ENCODE data around the gene TUBGCP3.

The TUBGCP3 gene

DNA sequence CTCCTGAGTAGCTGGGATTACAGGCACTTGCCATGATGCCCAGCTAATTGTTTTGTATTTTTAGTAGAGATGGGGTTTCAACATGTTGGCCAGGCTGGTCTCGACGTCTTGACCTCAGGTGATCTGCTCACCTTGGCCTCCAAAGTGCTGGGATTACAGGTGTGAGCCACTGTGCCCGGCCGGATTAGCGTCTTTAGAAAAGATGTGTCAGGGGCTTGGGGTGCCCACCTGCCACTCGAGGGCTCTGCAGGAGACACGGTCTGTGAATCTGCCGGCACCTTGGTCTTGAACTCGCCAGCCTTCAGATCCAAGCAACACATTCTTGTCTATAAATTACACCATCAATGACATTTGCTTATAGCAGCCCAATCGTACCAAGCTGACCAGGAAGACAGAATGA is 38.8 kb upstream of the TUBGCP3 start:
- H3K4me1 ChIP-seq (ENCODE audit: control insufficient read depth, insufficient read depth, low read length, unreplicated experiment) = no peaks in the 10 kb centered on the region
- H2AFZ ChIP-seq (ENCODE audit: low read length, unreplicated experiment) = no peak overlapping the region
- no peaks in the 10 kb centered on the region for H3K36me3 ChIP-seq (ENCODE audit: insufficient read depth, low read length)
- H3K79me2 ChIP-seq (ENCODE audit: control insufficient read depth, insufficient read depth, low read length, unreplicated experiment) = no peaks in the 10 kb centered on the region
- H3K27ac ChIP-seq (ENCODE audit: low read depth, low read length) = no peak overlapping the region
- H3K27me3 ChIP-seq (ENCODE audit: insufficient read depth, low read length) = peaks cover 49% of the 10 kb centered on the region
- H3K4me3 ChIP-seq (ENCODE audit: low read depth, low read length) = no peak overlapping the region

DNA sequence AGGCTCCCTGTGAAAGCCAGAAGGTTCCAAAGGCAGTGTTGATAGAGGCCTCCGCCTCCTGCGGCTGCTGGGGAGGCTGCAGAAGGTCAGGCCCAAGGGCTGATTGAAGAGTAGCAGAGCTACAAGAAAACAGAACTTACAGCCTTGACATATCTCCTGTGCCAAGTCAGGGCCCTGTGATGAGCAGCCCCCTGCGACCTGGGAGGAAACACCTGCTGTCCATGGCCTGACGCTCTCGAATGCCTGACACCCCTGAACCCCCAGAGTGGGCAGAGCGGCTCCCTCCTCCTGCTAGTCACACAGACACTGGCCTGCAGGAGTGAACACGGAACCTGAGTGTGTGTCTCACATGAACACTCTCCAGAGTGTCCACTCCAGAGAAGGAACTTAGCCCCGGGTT is 38.2 kb upstream of the TUBGCP3 start:
- no peaks in the 10 kb centered on the region for H3K36me3 ChIP-seq (ENCODE audit: insufficient read depth, low read length)
- H3K27me3 ChIP-seq (ENCODE audit: insufficient read depth, low read length) = peaks cover 52% of the 10 kb centered on the region
- no peaks in the 10 kb centered on the region for H3K4me1 ChIP-seq (ENCODE audit: control insufficient read depth, insufficient read depth, low read length, unreplicated experiment)
- no peak overlapping the region for H3K27ac ChIP-seq (ENCODE audit: low read depth, low read length)
- no peaks in the 10 kb centered on the region for H3K79me2 ChIP-seq (ENCODE audit: control insufficient read depth, insufficient read depth, low read length, unreplicated experiment)
- no peak overlapping the region for H3K4me3 ChIP-seq (ENCODE audit: low read depth, low read length)
- H2AFZ ChIP-seq (ENCODE audit: low read length, unreplicated experiment) = no peak overlapping the region

DNA sequence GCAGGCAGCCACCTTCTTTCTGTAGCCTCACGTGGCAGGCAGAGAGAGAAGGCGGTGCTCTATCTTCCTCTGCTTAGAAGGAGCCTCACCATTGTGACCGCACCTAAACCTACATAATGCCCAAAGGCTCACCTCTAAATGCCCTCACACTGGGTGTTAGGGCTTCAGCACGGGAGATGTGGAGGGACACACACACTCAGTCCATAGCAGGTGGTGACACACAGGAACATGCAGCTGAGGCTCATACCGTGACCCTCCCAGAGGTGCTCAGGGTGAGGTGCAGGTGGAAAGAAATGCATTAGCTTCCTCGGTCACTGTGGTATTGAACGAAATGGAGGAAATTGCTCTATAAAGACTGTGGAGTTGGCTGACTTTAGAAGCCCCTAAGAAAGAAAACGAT is 37.7 kb upstream of the TUBGCP3 start:
- H3K4me3 ChIP-seq (ENCODE audit: low read depth, low read length) = no peak overlapping the region
- peaks cover 52% of the 10 kb centered on the region for H3K27me3 ChIP-seq (ENCODE audit: insufficient read depth, low read length)
- no peaks in the 10 kb centered on the region for H3K79me2 ChIP-seq (ENCODE audit: control insufficient read depth, insufficient read depth, low read length, unreplicated experiment)
- no peaks in the 10 kb centered on the region for H3K36me3 ChIP-seq (ENCODE audit: insufficient read depth, low read length)
- H2AFZ ChIP-seq (ENCODE audit: low read length, unreplicated experiment) = no peak overlapping the region
- no peaks in the 10 kb centered on the region for H3K4me1 ChIP-seq (ENCODE audit: control insufficient read depth, insufficient read depth, low read length, unreplicated experiment)
- no peak overlapping the region for H3K27ac ChIP-seq (ENCODE audit: low read depth, low read length)

DNA sequence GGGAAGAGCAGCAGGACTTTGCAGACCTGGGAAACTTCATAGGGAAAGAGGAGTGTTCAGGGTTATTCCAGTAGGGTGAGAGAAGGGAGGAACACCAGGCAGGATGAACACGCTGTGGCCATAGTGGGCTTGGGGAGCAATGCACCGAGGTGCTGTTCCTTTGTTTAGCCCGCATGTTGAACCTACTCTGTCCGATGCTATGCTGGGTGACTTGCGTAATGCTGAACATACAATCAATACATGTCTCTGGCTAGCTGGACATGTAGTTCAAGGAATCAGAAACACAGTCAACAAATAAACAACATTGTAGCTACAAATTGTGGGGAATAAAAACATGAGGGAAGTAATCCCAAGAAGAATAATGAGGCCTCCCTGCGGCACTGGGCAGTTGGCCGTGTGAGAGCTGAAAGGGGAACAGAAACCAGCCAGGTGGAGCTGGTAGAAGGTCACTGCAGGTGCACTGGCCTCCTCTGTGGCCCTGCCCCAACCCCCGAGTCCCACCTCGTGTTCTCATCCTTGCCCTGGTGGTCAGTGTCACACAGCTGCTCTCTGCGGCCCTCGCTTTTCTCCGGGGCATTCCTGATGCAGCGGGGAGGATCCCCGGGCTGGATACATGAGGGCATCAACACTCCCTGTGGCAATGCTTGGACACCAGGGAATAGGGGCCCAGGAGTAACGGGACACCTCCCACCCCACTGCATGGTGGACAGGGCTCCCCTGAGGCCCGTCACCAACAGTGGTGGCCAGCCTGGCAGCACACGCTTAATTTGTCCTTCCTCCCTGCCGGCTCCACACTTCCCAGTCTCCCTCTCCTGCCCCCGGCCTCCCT is 36.9 kb upstream of the TUBGCP3 start:
- Histone ChIP-seq H3K4me3 (ENCODE audit: low read depth, low read length) (no peak overlapping the region), H3K27me3 (ENCODE audit: insufficient read depth, low read length) (peaks cover 52% of the 10 kb centered on the region), H3K4me1 (ENCODE audit: control insufficient read depth, insufficient read depth, low read length, unreplicated experiment) (no peaks in the 10 kb centered on the region), H3K79me2 (ENCODE audit: control insufficient read depth, insufficient read depth, low read length, unreplicated experiment) (no peaks in the 10 kb centered on the region), H2AFZ (ENCODE audit: low read length, unreplicated experiment) (no peak overlapping the region), H3K27ac (ENCODE audit: low read depth, low read length) (no peak overlapping the region), H3K36me3 (ENCODE audit: insufficient read depth, low read length) (no peaks in the 10 kb centered on the region)

DNA sequence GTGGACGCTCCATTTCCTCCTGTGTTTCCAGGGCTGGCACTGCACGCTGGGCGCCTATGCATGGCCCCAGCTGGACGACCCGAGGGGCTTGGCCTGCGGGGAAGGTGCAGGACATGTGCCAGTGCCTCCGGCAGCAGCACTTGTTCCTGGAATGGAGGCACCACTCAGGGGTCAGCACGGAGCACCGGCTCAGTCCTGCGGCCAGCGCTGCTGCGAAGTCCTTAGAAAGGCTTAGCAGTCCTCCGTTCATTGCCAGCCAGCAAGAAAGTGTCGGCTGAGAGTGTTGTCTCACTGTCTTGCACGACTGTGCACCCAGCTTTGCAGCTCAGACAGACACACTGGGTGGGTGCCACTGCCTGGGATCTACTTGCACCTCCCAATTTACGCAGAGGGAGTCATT is 36.1 kb upstream of the TUBGCP3 start:
- H3K4me3 ChIP-seq (ENCODE audit: low read depth, low read length) = no peak overlapping the region
- no peaks in the 10 kb centered on the region for H3K36me3 ChIP-seq (ENCODE audit: insufficient read depth, low read length)
- no peak overlapping the region for H3K27ac ChIP-seq (ENCODE audit: low read depth, low read length)
- no peak overlapping the region for H2AFZ ChIP-seq (ENCODE audit: low read length, unreplicated experiment)
- H3K27me3 ChIP-seq (ENCODE audit: insufficient read depth, low read length) = peaks cover 56% of the 10 kb centered on the region
- H3K79me2 ChIP-seq (ENCODE audit: control insufficient read depth, insufficient read depth, low read length, unreplicated experiment) = no peaks in the 10 kb centered on the region
- no peaks in the 10 kb centered on the region for H3K4me1 ChIP-seq (ENCODE audit: control insufficient read depth, insufficient read depth, low read length, unreplicated experiment)

DNA sequence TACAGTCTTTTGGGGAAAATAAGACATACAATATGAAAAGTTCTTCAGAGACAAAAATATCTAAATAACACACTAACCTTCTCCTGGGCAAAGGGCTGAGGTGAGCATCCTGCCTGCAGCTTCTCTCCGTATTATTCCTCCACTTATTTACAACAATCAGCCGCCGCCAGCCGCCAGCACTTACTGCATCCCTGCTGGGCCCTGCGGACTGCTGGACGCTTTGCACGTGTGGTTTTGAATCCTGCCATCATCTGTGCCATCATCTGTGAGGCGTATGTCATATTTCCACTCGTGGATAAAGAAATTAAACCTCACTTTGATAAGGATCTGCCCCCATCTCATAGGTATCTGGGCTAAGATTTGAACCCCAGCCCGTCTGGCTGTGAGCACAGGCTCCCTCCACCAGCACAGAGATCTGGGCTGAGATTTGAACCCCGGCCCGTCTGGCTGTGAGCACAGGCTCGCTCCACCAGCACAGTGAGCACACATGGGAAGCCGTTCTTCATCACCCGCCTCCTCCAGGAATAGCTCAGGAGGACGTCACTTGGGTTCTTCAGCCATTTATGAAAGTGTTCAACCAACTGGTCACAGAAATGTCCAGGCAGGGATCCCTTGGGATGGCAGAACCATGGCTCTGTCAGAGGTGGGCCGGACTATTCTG is 35.2 kb upstream of the TUBGCP3 start:
- Histone ChIP-seq H3K27ac (ENCODE audit: low read depth, low read length) (no peak overlapping the region), H3K4me3 (ENCODE audit: low read depth, low read length) (no peak overlapping the region), H3K4me1 (ENCODE audit: control insufficient read depth, insufficient read depth, low read length, unreplicated experiment) (no peaks in the 10 kb centered on the region), H3K36me3 (ENCODE audit: insufficient read depth, low read length) (no peaks in the 10 kb centered on the region), H2AFZ (ENCODE audit: low read length, unreplicated experiment) (no peak overlapping the region), H3K79me2 (ENCODE audit: control insufficient read depth, insufficient read depth, low read length, unreplicated experiment) (no peaks in the 10 kb centered on the region), H3K27me3 (ENCODE audit: insufficient read depth, low read length) (peaks cover 55% of the 10 kb centered on the region)

DNA sequence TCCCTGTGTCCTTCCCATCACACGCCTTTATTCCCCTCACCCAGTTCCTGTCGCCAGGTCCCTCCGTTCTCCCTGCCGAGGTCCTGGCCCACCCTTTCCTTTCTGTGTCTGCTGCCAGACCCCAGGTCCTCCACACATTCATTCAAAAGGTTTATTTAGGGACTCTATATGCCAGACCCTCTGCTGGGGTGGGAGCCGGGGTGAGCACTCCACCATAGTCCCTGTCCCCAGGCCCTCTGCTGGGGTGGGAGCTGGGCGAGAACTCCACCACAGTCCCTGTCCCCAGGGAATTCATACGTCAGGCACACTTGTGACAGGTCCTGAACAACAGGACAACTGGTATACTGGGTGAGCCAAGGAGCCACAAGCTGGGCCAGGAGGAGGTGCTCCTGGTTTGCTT is 34.4 kb upstream of the TUBGCP3 start:
- H3K36me3 ChIP-seq (ENCODE audit: insufficient read depth, low read length) = no peaks in the 10 kb centered on the region

DNA sequence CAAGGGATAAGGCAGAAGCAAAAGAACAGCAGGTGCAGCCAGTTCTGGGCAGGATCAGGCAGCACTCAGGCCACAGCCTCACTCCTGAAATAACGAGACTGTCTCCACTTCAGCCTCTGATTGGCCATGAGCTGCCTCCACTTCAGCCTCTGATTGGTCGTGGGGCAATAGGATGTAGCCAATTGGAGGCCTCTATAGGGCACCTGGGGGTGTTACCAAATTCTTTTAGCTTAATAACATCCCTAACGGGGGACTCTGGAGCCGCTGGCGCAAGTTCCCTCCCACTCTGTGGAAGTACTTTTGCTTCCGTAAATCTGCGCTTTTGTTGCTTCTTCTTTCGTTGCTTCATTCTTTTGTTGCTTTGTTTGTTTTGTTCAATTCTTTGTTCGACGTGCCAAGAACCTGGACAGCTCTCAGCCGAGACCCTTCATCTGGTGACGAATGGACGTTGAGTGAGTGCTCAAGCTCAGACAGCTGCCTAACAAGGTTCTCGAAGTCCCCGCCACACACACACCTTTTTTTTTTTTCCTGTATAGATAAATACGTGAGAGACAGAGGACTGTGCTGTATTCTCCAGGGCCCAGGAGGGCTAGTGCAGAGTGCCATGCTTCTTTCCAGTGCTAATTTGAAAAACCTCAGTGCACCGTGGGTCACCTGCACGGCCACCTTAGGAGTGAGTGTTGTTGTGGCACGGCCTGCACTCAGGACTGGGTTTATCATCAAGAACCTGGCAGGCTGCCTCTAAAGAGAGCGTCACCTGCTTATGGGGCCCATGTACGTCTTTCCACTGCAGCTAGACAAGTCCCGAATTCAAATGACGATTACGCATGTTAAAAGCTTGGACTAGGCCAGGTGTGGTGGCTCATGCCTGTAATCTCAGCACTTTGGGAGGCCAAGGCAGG is 32.0 kb upstream of the TUBGCP3 start:
- Histone ChIP-seq H3K4me1 (ENCODE audit: control insufficient read depth, insufficient read depth, low read length, unreplicated experiment) (no peaks in the 10 kb centered on the region), H3K27me3 (ENCODE audit: insufficient read depth, low read length) (peaks cover 66% of the 10 kb centered on the region), H3K27ac (ENCODE audit: low read depth, low read length) (no peak overlapping the region), H3K79me2 (ENCODE audit: control insufficient read depth, insufficient read depth, low read length, unreplicated experiment) (no peaks in the 10 kb centered on the region), H3K4me3 (ENCODE audit: low read depth, low read length) (no peak overlapping the region), H2AFZ (ENCODE audit: low read length, unreplicated experiment) (no peak overlapping the region), H3K36me3 (ENCODE audit: insufficient read depth, low read length) (no peaks in the 10 kb centered on the region)

More for the DNA sequence above, 34.4 kb upstream of the TUBGCP3 start:
- no peak overlapping the region for H3K4me3 ChIP-seq (ENCODE audit: low read depth, low read length)
- H3K27ac ChIP-seq (ENCODE audit: low read depth, low read length) = no peak overlapping the region
- no peaks in the 10 kb centered on the region for H3K4me1 ChIP-seq (ENCODE audit: control insufficient read depth, insufficient read depth, low read length, unreplicated experiment)
- no peaks in the 10 kb centered on the region for H3K79me2 ChIP-seq (ENCODE audit: control insufficient read depth, insufficient read depth, low read length, unreplicated experiment)
- H2AFZ ChIP-seq (ENCODE audit: low read length, unreplicated experiment) = no peak overlapping the region
- H3K27me3 ChIP-seq (ENCODE audit: insufficient read depth, low read length) = peaks cover 56% of the 10 kb centered on the region

DNA sequence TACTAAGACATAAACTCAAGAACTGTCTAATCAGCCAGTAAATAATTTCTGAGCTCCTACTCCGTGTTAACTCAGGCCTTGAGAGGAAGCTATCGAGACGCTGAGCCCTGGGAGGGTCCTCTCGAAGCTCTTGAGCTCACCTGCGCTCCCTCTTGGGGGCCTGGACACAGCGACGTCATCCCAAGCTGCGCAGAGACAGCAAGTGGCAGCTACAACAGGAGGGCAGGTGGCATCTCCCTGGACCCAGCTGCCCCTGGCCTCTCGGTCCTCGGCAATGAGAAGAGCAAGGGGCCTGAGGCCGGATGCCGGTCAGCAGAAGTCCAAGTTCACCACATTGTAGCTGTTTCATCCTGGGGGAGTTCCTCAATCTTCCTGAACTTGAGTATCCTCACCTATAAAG is 30.5 kb upstream of the TUBGCP3 start:
- H3K4me3 ChIP-seq (ENCODE audit: low read depth, low read length) = no peak overlapping the region
- H2AFZ ChIP-seq (ENCODE audit: low read length, unreplicated experiment) = no peak overlapping the region
- peaks cover 69% of the 10 kb centered on the region for H3K27me3 ChIP-seq (ENCODE audit: insufficient read depth, low read length)
- no peaks in the 10 kb centered on the region for H3K79me2 ChIP-seq (ENCODE audit: control insufficient read depth, insufficient read depth, low read length, unreplicated experiment)
- no peaks in the 10 kb centered on the region for H3K36me3 ChIP-seq (ENCODE audit: insufficient read depth, low read length)
- H3K4me1 ChIP-seq (ENCODE audit: control insufficient read depth, insufficient read depth, low read length, unreplicated experiment) = no peaks in the 10 kb centered on the region
- no peak overlapping the region for H3K27ac ChIP-seq (ENCODE audit: low read depth, low read length)

DNA sequence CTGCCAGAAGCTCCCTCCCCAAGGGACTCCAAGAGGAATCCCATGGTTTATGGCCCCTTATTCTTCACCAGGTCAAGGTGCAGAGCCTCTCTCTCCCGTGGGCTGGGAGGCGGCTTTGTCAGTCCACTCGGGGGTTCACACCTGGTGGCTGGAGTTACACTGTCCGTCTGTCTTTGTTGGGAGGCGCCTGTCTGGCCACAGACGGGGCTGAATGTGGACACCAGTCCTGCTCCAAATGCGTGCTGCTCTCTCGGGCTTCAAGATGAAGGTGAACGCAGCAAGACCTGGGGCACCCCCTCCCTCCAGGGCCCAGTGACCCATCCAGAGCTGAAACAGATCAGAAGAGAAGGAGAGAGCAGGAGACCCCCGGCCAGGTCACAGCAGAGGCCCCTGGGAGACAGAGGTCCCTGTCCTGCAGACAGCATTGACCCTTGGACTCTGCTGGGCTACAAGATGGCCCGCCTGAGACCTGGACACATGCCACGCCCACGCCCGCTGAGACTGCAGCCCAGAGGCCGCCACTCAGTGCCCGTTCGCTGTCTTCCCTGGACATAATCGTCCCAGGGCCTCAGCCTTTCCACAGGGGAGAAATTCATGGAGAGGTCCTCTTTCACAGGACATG is 29.9 kb upstream of the TUBGCP3 start:
- peaks cover 66% of the 10 kb centered on the region for H3K27me3 ChIP-seq (ENCODE audit: insufficient read depth, low read length)
- no peaks in the 10 kb centered on the region for H3K36me3 ChIP-seq (ENCODE audit: insufficient read depth, low read length)

More for the DNA sequence above, 29.9 kb upstream of the TUBGCP3 start:
- Histone ChIP-seq H3K4me1 (ENCODE audit: control insufficient read depth, insufficient read depth, low read length, unreplicated experiment) (no peaks in the 10 kb centered on the region), H3K27ac (ENCODE audit: low read depth, low read length) (no peak overlapping the region), H2AFZ (ENCODE audit: low read length, unreplicated experiment) (no peak overlapping the region), H3K79me2 (ENCODE audit: control insufficient read depth, insufficient read depth, low read length, unreplicated experiment) (no peaks in the 10 kb centered on the region), H3K4me3 (ENCODE audit: low read depth, low read length) (no peak overlapping the region)
